Stimulated activated CD4-positive, alpha-beta T cell treated with anti-CD3 and anti-CD28 coated beads, Interleukin-2, amount 100 ng/mL, for 4 hours (primary cell): Measurements from ENCODE around the gene ZFYVE16.
"Not testable (repeated sequence)": the region's sequence is repeated elsewhere in the genome, so short reads cannot be mapped to it uniquely, and the experiment has no call there.

Experiments
- DNase-seq: peaks from one replicate; pipeline ENCODE4 v3.0.0-alpha.2; 2020; ENCODE audit warnings: low read depth

ZFYVE16 gene

DNA sequence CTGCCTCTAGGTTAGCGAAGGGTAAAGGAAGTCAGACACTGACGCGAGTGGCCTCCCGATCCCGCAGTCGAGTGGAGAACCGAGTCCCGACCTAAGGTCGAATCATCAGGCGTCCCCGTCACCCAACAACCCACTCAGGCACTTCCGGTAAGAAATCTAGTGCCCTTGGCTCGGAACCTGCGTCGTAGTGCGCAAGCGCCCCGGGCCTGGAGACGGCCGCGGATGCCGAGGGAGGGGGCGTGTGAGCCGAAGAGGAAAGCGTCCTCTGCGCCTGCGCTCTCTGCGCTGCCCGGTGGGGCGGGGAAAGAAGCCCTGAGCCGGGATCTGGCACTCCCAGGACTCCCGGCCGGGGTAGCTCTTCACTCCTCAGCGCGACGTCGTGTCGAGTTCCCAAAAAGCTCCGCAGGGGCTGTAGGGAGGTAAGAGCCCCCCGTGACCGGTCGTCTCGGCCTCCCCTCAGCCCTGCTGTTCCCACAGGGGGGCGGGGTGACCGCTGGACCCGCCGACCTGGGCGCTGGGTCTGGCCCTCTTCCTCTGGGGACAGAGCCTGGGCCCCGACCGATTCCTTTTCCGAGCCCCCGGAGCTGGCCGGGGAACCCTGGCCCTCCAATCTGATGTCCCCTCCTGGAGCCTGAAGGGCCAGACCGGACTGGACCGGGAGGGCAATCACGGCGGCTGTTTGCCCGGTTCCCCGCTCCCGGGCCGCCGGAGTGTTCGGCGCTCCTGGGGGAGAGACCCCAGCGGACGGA is at the start of gene ZFYVE16:
Gene ZFYVE16, plus strand, starts transcription at position 330 of the 749 bp plus-strand sequence. CDS start 26,084 bp downstream, outside the sequence.
- DNase-seq, result peak; percentile 95

DNA sequence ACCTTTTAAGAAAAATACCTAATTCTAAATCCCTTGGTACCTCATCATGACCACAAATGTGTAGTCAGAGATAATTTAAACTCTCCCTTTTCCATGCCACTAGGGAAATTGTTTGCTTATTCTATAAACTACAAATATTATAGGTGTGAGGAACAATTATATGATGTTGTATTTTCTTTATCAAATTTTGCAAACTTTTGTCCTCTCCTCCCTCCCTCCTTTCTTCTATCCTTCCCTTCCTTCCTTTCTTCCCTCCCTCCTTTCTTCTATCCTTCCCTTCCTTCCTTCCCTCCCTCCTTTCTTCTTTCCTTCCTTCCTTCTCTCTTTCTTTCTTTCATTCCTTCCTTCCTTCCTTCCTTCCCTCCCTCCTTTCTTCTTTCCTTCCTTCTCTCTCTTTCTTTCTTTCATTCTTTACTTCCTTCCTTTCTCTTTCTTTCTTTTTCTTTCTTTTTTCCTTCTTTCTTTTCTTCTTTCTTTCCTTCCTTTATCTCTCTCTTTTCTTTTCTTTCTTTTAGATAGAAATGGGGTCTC is 46.9 kb upstream of the ZFYVE16 start:
- DNase-seq, result no peak

DNA sequence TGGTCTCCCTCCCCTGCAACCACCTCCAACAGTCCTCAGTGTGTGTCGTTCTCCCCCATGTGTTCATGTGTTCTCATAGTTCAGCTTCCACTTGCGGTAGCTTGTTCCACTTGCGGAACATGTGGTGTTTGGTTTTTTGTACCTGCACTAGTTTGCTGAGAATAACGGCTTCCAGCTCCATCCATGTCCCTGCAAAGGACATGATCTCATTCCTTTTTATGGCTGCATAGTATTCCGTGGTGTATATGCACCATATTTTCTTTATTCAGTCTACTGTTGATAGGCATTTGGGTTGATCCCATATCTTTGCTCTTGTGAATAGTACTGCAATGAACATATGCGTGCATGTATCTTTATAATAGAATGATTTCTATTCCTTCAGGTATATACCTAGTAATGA is 43.0 kb upstream of the ZFYVE16 start:
- no peak for DNase-seq

DNA sequence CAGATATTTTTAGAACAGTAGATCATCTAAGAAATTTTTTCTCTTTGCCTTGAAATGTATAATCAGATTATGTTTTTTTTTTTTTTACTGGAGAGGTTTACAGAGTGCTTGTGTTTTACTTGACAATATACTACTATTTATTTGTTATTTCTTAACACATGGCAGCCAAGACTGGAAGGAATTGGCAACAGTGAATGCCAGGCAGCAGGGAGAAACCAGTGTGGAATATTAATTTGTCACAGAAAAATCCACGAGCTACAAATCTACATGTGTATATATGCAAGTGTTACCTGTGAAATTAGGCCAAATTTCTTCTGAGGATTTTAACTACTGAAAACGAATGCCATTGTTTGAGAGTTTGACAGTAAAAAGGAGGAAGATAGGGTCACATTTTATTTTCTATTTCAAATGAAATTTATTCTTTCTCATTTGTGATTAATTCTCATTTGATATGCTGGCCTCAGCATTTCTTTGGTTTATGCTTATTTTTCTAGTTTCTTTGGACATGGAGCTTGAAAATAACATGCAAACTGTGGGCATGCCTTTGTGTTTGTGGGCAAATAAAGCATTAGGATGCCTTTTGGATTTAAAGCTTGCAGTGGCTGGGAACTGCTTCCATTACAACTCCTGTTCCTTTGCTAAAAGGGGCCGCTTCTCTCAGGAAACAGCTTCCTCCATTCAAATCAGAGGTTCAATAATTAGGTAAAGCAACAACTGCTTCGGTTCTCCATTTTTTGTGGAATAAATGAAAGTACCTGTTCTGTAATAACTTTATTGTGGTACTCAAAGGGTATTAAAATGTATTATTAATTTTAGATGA is 39.0 kb upstream of the ZFYVE16 start:
- DNase-seq, result no peak

DNA sequence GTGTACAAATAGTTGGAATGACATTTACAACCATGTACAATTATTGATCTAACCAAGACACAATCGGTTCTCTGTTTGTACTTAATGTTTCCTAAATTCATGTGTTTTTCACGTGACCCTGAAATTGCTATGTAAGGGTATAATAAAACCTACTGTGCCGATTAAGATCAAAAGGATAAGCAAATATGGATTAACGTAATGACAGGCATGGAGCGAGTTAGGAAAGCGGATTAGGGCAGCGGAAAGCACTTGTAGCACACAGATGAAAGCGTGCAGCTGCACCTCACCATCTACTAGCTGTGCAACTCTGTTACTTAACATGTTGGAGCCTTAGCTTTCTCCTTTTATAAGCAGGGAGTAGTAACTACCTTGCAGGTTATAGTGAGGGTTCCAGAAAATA is 38.3 kb upstream of the ZFYVE16 start:
- DNase-seq, result no peak

DNA sequence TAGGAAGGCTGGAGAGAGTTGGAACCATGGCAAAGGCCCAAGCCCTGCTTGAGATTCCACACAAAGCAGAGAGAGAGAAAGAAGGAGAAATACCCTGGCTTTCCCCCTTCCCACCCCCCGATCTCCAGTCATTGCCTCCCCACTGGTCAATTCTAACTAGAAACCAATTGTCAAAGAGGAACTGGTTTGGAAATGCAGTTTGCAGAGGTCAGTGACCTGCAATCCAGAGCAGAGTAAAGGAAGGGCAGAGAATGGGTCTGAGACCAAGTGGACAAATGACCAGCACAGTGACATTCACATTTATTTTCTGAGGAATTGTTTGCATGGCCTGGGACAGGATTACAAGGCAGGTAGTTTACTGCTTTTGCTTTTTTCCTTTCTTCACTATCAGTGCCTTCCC is 37.5 kb upstream of the ZFYVE16 start:
- no peak for DNase-seq

DNA sequence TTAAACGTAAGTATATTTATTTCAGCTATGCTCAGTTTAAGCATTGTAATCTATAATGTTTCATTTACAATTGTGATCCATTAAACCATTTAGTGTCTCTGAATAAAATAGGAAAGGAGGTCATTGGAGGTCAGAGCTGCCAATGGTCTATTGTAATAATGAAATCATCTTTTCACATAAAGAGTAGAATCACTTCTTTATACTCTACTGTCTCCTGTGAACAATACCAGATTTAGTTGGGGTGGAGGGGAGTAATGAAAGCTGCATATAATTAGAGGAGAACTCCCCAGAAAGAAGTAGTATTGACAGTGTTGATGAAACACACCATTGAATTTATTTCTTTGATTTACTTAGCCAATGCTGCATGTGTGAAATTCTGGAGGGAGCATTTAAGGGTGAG is 35.1 kb upstream of the ZFYVE16 start:
- DNase-seq, result no peak

DNA sequence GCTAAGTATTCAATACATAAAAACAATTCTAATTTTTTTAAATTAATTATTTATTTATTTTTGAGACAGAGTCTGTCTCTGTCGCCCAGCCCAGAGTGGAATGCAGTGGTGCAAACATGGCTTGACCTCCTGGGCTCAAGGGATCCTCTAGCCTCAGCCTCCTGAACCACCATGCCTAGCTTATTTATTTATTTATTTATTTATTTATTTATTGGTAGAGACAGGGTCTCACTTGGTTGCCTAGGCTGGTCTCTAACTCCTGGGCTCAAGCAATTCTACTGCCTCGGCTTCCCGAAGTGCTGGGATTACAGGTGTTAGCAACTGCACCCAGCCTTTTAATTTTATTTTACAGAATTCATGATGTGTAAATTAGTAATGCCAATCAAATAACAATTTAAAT is 33.7 kb upstream of the ZFYVE16 start:
- DNase-seq, result no peak

DNA sequence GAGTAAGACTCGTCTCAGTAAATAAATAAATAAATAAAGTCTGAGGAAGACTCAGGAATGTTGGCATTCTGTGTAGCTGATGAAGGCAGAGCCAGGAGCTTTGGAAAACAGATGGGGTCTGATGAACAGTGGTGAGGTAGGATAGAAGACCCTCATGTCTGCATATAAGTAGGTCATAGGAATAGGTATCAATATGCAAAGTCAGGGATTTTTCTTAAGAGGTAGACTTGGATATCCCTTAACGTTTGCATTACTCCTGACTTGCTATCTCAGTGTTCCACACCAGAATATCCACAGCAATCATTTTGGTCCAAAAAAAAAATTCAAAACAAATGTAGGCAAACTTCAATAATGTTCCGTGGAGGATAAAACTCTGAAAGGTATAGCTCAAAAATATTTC is 31.3 kb upstream of the ZFYVE16 start:
- DNase-seq, result no peak

DNA sequence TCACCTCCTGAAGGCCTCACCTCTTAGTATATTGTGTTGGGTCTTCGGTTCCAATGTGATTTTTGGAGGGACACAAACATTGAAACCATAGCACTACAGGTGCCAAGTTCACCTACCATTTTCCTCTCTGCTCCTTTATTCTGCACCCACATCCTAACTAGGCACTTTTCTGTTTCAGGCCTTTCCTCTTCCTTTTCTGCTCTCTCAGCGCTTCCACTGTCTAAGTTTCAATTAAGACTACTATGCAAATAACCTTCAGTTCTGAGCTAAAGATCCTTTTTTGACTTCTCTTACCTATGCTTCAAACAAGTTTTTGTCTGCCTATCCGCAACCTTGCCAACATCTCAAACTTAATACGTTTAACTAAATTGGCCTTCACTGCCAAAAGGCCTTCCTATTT is 25.4 kb upstream of the ZFYVE16 start:
- no peak for DNase-seq

DNA sequence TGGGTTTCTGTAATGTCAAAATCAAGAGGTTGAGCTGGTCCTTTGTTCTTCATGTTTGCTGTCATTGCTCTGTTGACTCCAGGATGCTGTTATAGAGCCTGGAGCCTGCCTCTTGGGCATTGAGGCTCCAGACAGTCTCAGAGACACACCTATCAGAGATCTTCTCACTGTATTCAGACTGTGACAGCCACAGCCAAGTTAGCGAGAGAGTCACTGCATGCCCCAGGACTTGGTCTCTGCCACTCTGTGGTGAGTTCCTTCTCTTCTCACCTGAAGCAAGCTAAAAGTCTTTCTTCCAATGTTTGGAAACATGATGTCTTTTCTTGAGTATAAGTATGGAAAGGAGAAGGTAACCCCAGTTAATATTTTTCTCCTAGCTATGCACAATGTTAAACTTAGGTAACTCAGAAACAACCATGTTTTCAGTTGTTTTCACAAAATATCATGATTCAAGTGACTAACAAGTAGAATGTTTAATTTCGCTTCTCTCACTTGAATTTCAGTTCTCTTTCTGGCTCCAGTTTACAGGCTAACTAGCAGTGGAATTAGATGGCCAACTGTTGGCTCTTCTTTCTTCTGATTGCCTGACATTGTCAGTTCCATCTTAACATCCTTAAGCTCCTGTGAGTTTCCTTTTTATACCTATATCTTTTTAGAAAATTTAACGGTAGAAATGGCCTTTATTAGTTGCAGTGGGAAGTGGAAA is 20.6 kb upstream of the ZFYVE16 start:
- DNase-seq, result no peak

DNA sequence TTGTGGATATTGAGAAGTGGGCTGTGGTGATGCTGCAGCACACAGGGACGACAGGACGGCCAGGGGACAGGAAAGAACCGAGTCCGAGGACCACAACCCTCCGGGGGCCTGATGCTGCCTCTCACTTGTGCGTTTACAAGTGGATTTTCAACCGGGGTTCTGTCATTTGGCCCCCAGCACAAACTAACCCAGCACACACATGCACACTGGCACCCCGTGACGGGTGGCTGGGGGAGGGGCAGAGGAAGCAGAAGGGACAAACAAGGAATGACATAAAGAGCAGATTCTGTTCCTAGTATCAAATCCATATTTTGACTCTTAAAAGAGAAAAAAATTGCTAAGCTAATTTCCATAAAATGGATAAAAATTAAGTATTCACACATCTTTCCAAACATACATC is 18.3 kb upstream of the ZFYVE16 start:
- DNase-seq, result no peak

DNA sequence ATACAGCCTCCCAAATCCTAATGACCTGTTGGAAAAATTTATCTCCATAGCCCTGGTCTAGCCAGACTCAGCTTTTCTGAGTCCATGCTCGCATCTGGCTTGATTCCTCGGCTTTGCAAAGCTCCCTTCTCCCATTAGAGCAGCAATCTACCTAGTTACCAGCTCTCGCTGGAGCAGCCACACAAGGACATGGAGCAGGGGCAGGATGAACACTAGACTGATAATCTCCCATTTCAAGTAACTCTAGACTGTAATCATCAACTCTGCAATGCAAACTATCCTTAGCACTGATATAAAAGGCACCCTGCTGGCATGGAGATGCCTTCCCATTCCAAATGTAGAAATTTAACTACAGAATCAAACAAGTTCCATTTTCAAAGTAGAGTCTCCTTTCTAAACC is 17.5 kb upstream of the ZFYVE16 start:
- not testable (repeated sequence) for DNase-seq

DNA sequence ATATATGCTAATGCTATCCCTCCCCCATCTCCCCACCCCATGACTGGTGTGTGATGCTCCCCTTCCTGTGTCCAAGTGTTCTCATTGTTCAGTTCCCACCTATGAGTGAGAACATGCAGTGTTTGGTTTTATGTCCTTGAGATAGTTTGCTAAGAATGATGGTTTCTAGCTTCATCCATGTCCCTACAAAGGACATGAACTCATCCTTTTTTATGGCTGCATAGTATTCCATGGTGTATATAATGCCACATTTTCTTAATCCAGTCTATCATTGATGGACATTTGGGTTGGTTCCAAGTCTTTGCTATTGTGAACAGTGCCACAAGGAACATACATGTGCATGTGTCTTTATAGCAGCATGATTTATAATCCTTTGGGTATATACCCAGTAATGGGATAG is 16.6 kb upstream of the ZFYVE16 start:
- DNase-seq, result not testable (repeated sequence)

DNA sequence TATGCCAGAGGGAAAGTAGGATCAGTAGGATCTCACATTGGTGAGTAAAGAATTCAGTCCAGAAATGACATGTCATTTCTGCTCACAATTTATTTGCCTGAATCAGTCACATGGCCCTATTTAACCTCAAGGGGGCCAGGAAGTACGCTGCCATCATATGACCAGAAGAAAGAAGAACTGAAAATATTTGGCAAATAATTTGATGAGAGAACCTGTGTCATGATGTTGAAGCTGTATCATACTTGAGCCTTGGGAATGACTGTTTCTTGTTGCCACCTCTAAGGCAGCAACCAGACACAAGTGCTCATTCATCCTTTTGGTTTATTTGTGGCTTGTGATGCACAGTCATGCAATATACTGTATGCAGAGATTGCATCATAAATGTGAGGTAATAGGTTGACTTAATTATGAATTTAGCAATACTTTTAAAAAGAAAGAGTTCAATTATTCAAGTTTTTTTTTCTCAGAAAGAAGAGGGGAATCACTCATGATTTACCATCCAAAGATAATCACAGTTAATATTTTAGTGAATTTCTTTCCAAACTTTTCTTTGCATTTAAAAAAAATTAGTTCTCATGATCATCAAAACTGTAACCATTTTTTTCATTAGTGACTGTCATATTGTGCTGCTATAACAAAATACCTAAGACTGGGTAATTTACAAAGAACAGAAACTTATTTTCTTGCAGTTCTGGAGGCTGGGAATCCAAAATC is 8.2 kb upstream of the ZFYVE16 start:
- no peak for DNase-seq

DNA sequence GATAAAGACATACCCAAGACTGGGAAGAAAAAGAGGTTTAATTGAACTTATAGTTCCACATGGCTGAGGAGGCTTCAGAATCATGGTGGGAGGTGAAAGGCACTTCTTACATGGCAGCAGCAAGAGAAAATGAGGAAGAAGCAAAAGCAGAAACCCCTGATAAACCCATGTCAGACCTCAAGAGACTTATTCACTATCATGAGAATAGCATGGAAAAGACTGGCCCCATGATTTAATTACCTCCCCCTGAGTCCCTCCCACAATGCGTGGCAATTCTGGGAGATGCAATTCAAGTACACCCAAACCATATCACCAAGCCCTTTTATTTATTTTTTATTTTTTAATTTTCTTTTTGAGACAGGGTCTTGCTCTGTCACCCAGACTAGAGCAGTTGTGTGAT is 7.5 kb upstream of the ZFYVE16 start:
- DNase-seq, result not testable (repeated sequence)

DNA sequence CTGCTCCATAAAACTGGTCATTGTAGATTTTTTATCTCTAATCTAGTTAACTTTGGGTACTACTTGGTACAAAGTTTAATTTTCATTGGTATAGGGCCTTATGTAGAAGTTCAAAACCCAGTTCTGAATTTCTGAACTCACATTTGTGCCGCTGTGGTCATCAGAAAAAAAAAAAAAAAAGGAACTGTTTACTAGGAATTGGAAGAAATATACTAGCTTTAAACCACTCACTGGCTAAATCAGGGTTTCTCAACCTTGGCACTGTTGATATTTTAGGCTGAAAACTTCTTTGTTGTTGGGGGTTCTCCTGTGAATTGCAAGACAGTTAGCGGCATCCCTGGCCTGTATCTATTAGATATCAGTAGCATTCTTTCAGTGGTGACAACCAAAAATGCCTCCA is 4.1 kb upstream of the ZFYVE16 start:
- no peak for DNase-seq

DNA sequence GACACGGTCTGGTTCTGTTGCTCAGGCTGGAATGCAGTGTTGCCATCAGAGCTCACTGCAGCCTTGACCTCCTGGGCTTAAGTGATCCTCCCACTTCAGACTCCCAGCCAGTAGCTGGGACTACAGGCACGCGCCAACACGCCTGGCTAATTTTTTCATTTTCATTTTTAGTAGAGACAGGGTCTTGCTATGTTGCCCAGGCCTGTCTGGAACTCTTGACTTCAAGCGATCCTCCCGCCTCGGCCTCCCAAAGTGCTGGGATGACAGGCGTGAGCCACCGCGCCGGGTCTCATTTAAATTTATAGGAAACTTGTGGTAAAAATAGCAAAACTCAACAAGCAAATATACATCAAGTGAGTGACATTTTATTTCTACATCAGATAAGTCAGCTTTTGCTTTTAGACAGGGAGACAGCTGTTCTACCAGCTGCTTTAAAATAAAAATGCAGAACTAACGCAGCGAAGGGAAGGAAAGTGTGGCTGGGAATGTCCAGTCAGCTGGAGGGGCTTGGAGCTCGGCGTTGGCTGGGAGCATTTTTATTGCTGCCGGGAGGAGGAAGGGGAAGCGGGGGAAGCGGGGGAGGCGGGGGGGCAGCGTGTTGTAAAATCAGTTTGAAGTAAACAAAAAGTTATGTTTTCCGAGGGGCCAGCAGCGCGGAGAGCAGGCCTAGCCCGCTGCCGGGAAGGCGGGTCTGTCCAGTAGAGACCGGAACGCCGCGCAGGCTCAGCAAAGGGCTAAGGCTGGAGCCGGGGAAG is 707 bp upstream of the ZFYVE16 start:
- no peak for DNase-seq

DNA sequence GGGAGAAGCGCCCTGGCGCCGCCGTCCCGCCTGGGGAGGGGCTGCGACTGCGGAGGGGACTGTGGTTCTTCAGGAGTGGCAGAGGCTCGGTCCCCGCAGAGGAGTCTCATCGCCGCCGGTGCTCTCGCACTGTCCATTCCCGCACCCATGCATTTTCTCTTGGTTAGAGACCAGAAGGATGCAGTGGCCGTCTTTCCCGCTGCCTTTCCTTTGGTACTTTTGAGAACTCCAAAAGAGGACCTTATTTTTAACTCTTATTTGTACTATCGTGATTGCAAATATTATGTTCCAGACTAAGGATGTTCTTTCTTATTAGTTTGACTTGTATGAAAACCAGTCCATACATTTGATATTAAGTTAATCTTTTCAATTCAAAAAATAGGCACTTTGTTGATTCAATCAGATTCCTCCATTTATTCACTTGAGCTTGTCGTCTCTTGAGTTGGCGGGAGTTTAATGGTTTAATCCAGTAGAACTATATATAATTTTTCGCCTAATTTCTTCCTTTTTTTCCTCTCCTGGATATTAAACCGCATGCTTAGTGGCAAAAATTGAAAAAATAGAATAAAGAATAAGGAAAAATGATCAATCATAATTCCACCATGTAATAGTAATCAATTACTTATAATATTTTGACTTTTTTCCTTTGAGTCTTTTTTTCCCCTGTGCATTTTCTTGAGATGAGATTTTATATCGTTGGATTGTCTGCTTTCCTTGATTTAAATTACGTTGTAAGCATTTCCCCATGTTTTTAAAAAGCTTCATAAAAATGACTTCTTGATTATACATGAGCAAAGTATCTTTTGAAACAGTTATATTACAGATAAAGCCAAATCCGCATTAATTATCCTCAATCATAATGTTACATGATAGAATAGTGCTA is 861 bp downstream of the ZFYVE16 start:
- peak; percentile 9 for DNase-seq

DNA sequence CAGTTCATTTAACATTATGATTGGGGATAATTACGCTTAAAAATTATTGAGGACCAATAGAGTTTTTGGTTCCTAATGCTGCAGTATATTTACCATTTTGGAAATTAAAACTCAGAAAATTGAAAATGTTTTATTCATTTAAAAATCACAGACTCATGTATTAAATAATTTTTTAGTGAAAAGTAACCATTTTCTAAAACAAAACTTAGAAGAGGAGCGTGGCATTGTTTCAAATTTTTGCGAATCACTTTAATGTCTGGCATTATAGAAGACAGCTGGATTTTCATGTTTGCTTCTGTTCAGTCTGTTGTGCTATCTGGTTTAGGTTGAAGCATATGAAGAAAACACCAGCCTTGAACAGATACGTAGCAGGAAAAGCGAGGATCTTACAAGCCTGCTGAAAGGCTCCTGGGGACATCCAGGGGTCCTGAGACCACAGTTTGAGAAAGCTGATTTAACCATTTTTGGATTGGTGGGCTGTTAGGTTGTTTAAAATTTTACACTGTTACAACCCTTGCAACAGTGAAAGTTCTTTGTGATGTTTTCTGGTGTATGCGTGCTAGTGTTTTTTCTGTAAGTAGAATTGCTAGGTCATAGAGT is 1.6 kb downstream of the ZFYVE16 start:
- no peak for DNase-seq
